ENCODE measurements around the gene RAMP1. TPM values are rescaled to one million over a fixed set of nuclear protein-coding genes. Genes with fewer than 3 reads are reported as not detected.

Gene RAMP1
- total RNA-seq, 2 experiments from 2014 or later: 0.30 to 0.32 TPM

DNA sequence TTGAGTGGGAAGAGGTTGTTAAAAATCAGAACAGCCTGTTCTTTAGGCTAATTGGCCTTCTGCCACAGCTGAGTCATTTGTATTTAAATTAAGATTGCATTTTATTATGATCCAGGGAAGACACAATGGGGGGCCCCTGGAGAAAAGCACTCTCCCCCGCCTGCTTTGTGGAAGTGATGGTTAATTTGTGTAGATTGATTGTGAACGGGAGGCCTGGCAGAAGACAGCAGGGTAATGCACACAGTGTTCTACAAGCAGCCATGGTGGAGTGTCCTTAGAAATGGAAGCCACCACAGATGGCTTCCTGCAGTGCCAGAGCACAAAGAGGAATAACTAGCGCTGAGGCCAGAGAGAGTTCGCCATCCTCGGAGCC is 19.6 kb downstream of the RAMP1 start:
- Mint-ChIP-seq H3K36me3 (ENCODE audit: low read depth) (no peaks in the 10 kb centered on the region), H3K27ac (no peak overlapping the region), H3K27me3 (no peaks in the 10 kb centered on the region), H3K4me3 (no peak overlapping the region), H3K4me1 (no peaks in the 10 kb centered on the region), H3K9me3 (ENCODE audit: low read depth) (no peaks in the 10 kb centered on the region)
- intact Hi-C loops (cut with DNase I, micrococcal nuclease): loop anchor here in 1 of 2 experiments (5.0 kb wide), 1 partner anchor 1272 kb away; no protein-coding TSS in a partner anchor
- no peak for ATAC-seq
- ChIA-PET CTCF (no interaction called here), POLR2A (no interaction called here)
- no peak for DNase-seq

DNA sequence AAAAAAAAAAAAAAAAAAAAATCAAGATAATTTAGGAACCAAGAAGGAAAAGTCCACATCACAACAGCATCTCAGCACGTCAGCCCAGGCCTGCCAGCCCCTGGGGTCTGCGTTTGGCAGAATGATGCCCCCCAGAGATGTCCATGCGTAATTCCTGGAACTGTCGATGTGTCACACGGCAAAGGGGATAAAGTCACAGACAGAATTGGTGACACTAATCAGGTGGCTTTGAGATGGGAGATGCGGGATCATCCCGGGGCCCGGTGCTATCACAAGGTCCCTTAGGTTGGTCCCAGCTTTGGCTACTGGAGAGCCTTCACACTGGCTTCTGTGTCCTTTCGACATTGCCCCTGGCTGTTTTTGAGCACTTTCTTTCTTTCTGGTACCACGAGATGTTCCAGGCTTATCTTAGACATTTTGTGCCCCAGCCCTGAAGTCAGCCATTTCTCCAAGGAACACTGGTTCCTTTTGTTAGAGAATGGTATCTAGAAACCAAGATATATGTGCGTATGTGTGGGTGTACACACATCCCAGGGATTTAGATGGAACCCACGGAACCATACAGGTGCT is 20.7 kb downstream of the RAMP1 start:
- intact Hi-C loops (cut with DNase I, micrococcal nuclease): loop anchor here in 1 of 2 experiments (5.0 kb wide), 1 partner anchor 1273 kb away; no protein-coding TSS in a partner anchor
- DNase-seq (no peak), ATAC-seq (no peak)
- Mint-ChIP-seq H3K36me3 (ENCODE audit: low read depth) (no peaks in the 10 kb centered on the region), H3K27me3 (no peaks in the 10 kb centered on the region), H3K4me3 (no peak overlapping the region), H3K27ac (no peak overlapping the region), H3K9me3 (ENCODE audit: low read depth) (no peaks in the 10 kb centered on the region), H3K4me1 (no peaks in the 10 kb centered on the region)
- ChIA-PET POLR2A (no interaction called here), CTCF (no interaction called here)

- intact Hi-C loops (cut with DNase I, micrococcal nuclease): no loop called here
- DNase-seq (no peak), ATAC-seq (no peak)
- Mint-ChIP-seq H3K27ac (no peak overlapping the region), H3K9me3 (ENCODE audit: low read depth) (no peaks in the 10 kb centered on the region), H3K4me1 (no peaks in the 10 kb centered on the region), H3K4me3 (no peak overlapping the region), H3K27me3 (no peaks in the 10 kb centered on the region), H3K36me3 (ENCODE audit: low read depth) (no peaks in the 10 kb centered on the region)
- CTCF ChIA-PET: interaction anchor here (0.5 kb wide), 1 partner anchor 88 kb away, joined by 3 read pairs; no protein-coding TSS in a partner anchor
- POLR2A ChIA-PET: interaction anchor here (0.6 kb wide), 1 partner anchor 320 kb away, joined by 3 read pairs; no protein-coding TSS in a partner anchor
These were observed 23.4 kb downstream of the RAMP1 start for GRCh38 chr2:237882510-237883481.

- DNase-seq (no peak), ATAC-seq (no peak)
- H3K4me1 Mint-ChIP-seq: no peaks in the 10 kb centered on the region
- intact Hi-C loops (cut with DNase I, micrococcal nuclease): no loop called here
- no peak overlapping the region for H3K4me3 Mint-ChIP-seq
- H3K36me3 Mint-ChIP-seq (ENCODE audit: low read depth): no peaks in the 10 kb centered on the region
- no peaks in the 10 kb centered on the region for H3K27me3 Mint-ChIP-seq
- no peaks in the 10 kb centered on the region for H3K9me3 Mint-ChIP-seq (ENCODE audit: low read depth)
- POLR2A ChIA-PET: no interaction called here
- CTCF ChIA-PET: interaction anchor here (0.9 kb wide), 1 partner anchor 11 kb away, joined by 3 read pairs; no protein-coding TSS in a partner anchor
- H3K27ac Mint-ChIP-seq: no peak overlapping the region
These were observed 24.6 kb downstream of the RAMP1 start for GRCh38 chr2:237883951-237884446.

- no peak overlapping the region for H3K27ac Mint-ChIP-seq
- no peak overlapping the region for H3K4me3 Mint-ChIP-seq
- no peaks in the 10 kb centered on the region for H3K4me1 Mint-ChIP-seq
- no peak for DNase-seq
- no peaks in the 10 kb centered on the region for H3K36me3 Mint-ChIP-seq (ENCODE audit: low read depth)
- H3K9me3 Mint-ChIP-seq (ENCODE audit: low read depth): no peaks in the 10 kb centered on the region
- intact Hi-C loops (cut with DNase I, micrococcal nuclease): no loop called here
- CTCF ChIA-PET: interaction anchor here (0.9 kb wide), 1 partner anchor 12 kb away, joined by 3 read pairs; no protein-coding TSS in a partner anchor
- no peak for ATAC-seq
- POLR2A ChIA-PET: no interaction called here
- no peaks in the 10 kb centered on the region for H3K27me3 Mint-ChIP-seq
These were observed 25.3 kb downstream of the RAMP1 start for GRCh38 chr2:237884681-237885080.

GRCh38 chr2:237885111-237885930 is 25.9 kb downstream of the RAMP1 start:
- no peaks in the 10 kb centered on the region for H3K27me3 Mint-ChIP-seq
- intact Hi-C loops (cut with DNase I, micrococcal nuclease): no loop called here

GRCh38 chr2:237885931-237886684 is 26.7 kb downstream of the RAMP1 start:
- H3K36me3 Mint-ChIP-seq (ENCODE audit: low read depth): no peaks in the 10 kb centered on the region
- no peak overlapping the region for H3K4me3 Mint-ChIP-seq
- DNase-seq (no peak), ATAC-seq (no peak)
- H3K9me3 Mint-ChIP-seq (ENCODE audit: low read depth): no peaks in the 10 kb centered on the region
- intact Hi-C loops (cut with DNase I, micrococcal nuclease): no loop called here
- H3K27me3 Mint-ChIP-seq: no peaks in the 10 kb centered on the region
- no peak overlapping the region for H3K27ac Mint-ChIP-seq
- POLR2A ChIA-PET: no interaction called here
- CTCF ChIA-PET: interaction anchor here (0.6 kb wide), 1 partner anchor 600 kb away, joined by 3 read pairs; no protein-coding TSS in a partner anchor
- H3K4me1 Mint-ChIP-seq: no peaks in the 10 kb centered on the region

More at GRCh38 chr2:237885111-237885930, 25.9 kb downstream of the RAMP1 start:
- no peak overlapping the region for H3K4me3 Mint-ChIP-seq
- no peaks in the 10 kb centered on the region for H3K9me3 Mint-ChIP-seq (ENCODE audit: low read depth)
- DNase-seq: no peak
- no peak overlapping the region for H3K27ac Mint-ChIP-seq
- ChIA-PET CTCF (interaction anchor here (0.9 kb wide), 1 partner anchor 13 kb away, joined by 3 read pairs; no protein-coding TSS in a partner anchor), POLR2A (no interaction called here)
- H3K36me3 Mint-ChIP-seq (ENCODE audit: low read depth): no peaks in the 10 kb centered on the region
- no peaks in the 10 kb centered on the region for H3K4me1 Mint-ChIP-seq
- ATAC-seq: no peak

DNA sequence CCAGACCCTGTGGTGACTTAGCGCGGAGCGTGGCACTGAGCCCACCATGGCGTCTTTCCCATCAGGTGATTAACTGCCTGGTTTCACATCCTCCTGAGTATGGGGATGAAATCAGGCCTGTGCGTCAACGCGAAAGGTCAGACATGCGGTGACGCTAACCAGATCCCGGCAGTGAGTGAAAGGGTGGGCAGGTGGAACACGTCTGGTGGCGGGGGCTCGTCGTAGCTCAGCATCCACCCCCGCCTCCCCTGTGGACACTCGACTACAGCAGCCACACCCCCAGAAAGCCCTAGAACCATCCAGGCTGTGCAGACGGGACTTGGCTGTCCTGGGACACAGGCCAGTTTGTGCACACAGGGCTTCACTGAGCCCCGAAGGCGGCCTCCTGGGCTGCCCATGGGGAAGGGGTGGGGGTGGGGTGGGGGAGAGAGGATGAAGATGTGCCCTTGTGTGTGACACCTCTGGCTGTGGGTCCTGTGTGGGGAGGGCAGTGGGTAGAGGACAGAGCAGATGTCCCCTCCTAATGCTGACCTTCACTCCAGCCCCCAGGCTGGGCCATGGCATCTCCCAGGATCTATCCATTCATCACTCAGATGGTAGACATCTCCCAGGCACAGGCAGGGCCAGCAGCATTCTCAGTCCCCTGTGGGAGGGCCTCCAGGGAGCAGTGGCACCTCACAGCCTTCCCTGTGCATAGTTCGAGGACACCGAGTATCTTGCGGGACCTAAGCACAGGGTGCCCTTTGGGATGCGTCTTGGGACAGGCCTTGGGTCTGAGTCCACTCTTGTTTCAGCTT is 27.5 kb downstream of the RAMP1 start:
- Mint-ChIP-seq H3K27ac (no peak overlapping the region), H3K4me3 (no peak overlapping the region), H3K27me3 (no peaks in the 10 kb centered on the region), H3K4me1 (no peaks in the 10 kb centered on the region), H3K36me3 (ENCODE audit: low read depth) (no peaks in the 10 kb centered on the region), H3K9me3 (ENCODE audit: low read depth) (no peaks in the 10 kb centered on the region)
- DNase-seq: no peak
- POLR2A ChIA-PET: no interaction called here
- ATAC-seq: no peak
- CTCF ChIA-PET: interaction anchor here (0.6 kb wide), 1 partner anchor 601 kb away, joined by 3 read pairs; no protein-coding TSS in a partner anchor
- intact Hi-C loops (cut with DNase I, micrococcal nuclease): no loop called here

- no peaks in the 10 kb centered on the region for H3K9me3 Mint-ChIP-seq (ENCODE audit: low read depth)
- intact Hi-C loops (cut with DNase I, micrococcal nuclease): no loop called here
- H3K36me3 Mint-ChIP-seq (ENCODE audit: low read depth): no peaks in the 10 kb centered on the region
- H3K27me3 Mint-ChIP-seq: no peaks in the 10 kb centered on the region
- H3K27ac Mint-ChIP-seq: no peak overlapping the region
- ChIA-PET CTCF (no interaction called here), POLR2A (no interaction called here)
- DNase-seq: no peak
- no peak overlapping the region for H3K4me3 Mint-ChIP-seq
- H3K4me1 Mint-ChIP-seq: peaks cover 3% of the 10 kb centered on the region
- no peak for ATAC-seq
These were observed 29.0 kb downstream of the RAMP1 start for GRCh38 chr2:237888389-237888788.

DNA sequence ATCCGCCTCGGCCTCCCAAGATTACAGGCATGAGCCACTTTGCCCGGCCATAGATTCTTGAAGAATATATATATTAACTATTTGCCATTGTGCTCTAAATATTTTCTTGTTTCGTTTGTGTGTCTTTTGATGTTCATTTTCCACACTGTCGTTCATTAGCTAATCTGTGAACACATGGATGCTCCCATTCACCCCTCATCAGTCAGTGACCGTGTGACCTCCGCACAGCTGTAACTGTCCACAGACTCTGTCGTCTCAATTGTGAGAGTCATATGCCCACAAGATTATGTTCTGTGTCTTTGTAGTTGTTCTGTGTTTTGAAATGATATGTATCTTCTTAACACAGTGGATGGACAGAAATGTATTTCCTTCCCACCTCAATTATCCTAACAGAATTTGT is 29.6 kb downstream of the RAMP1 start:
- Mint-ChIP-seq H3K4me3 (no peak overlapping the region), H3K27ac (no peak overlapping the region), H3K9me3 (ENCODE audit: low read depth) (no peaks in the 10 kb centered on the region), H3K4me1 (peaks cover 3% of the 10 kb centered on the region), H3K36me3 (ENCODE audit: low read depth) (no peaks in the 10 kb centered on the region), H3K27me3 (no peaks in the 10 kb centered on the region)
- intact Hi-C loops (cut with DNase I, micrococcal nuclease): no loop called here
- POLR2A ChIA-PET: no interaction called here
- no peak for DNase-seq
- ATAC-seq: no peak
- CTCF ChIA-PET: no interaction called here

Measured in activated CD4-positive, alpha-beta T cell treated with anti-CD3 and anti-CD28 coated beads for 36 hours (primary cell).